Stimulated activated CD4-positive, alpha-beta T cell treated with anti-CD3 and anti-CD28 coated beads, Interleukin-15, amount 100 ng/mL, for 24 hours (primary cell): ENCODE measurements around the gene HDLBP.
"Not testable (repeated sequence)": the region's sequence is repeated elsewhere in the genome, so short reads cannot be mapped to it uniquely, and the experiment has no call there.

ENCODE experiments used
- DNase-seq: peaks from one replicate; pipeline ENCODE4 v3.0.0-alpha.2; 2020

Gene HDLBP

DNA sequence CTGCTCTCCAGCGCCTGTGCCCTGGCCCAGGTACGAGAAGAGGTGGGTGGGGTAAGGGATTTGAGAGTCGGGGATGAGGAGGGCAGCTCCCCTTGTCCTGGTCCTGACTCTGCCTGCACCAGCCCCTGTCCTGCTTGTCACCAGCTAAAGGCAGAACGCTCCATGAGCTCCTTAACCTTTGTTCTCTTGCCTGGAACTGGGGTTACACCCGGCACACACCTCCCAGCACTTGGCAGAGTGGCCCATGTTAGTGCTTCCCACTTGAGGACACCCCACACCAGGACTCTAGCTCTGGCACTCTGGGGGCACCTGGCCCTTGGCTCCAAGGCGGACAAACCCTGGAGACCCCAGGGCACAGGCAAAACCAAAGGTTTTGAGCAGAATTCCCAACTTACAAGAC is 107.8 kb downstream of the HDLBP start:
- no peak for DNase-seq

DNA sequence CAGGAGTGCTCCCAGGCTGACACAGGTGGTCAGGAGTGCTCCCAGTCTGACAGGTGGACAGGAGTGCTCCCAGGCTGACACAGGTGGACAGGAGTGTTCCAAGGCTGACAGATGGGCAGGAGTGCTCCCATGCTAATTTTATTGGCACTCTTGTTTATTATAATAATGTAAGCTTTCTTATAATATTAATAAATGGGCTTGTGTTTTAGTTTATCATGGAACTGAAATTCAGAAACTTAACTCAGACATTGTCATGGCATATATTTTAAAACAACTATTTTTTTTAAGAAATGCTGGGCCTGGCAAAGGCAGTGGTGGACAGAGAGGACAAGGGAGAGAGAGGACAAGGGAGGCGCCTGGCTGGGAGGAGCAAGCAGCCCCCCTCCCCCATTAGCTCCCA is 108.3 kb downstream of the HDLBP start:
- no peak for DNase-seq

DNA sequence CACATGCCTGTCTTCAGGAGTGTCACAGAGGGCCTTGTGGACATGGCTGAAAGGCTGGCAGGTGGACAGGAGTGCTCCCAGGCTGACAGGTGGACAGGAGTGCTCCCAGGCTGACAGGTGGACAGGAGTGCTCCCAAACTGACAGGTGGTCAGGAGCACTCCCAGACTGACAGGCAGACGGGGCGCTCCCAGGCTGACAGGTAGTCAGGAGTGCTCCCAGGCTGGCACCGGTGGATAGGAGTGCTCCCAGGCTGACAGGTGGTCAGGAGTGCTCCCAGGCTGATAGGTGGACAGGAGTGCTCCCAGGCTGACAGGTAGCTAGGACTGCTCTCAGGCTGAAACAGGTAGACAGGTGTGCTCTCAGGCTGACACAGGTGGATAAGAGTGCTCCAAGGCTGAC is 110.4 kb downstream of the HDLBP start:
- DNase-seq = no peak

DNA sequence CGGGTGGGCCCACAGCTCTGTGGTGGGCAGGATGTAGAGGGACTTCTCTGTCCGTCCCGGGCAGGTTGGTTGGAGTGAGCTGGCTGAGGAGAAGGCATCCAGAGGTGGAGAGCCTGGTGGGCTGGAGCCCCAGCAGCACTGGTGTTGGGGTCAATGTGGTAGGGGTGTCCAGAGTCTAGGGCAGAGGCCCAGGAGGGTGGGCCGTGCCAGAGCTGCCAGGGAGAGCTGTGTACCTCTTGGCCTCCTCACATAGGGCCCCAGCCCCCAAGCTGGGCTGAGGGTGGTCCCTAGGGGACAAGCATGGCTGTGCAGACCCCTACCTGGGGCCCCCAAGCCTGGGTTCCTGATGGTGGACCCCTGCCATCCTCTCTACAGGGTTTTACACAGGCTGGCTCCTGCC is 111.0 kb downstream of the HDLBP start:
- no peak for DNase-seq

DNA sequence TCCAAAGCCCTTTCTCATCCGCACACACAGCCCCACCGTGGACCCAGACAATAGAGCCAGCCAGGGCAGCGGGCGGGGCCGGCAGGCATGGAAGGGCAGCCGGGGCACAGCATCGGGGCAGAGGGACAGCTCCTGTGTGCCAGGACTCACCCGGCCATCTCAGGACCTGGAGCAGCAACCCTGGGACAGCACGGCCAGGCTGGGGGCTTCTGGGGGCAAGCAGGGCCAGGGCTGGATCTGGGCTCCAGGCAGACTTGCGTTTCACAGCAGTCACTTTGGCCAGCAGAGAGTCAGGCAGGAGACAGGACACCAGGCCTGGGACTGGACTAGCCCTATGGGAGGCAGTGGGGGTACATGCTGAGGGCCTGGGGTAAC is 111.5 kb downstream of the HDLBP start:
- no peak for DNase-seq

DNA sequence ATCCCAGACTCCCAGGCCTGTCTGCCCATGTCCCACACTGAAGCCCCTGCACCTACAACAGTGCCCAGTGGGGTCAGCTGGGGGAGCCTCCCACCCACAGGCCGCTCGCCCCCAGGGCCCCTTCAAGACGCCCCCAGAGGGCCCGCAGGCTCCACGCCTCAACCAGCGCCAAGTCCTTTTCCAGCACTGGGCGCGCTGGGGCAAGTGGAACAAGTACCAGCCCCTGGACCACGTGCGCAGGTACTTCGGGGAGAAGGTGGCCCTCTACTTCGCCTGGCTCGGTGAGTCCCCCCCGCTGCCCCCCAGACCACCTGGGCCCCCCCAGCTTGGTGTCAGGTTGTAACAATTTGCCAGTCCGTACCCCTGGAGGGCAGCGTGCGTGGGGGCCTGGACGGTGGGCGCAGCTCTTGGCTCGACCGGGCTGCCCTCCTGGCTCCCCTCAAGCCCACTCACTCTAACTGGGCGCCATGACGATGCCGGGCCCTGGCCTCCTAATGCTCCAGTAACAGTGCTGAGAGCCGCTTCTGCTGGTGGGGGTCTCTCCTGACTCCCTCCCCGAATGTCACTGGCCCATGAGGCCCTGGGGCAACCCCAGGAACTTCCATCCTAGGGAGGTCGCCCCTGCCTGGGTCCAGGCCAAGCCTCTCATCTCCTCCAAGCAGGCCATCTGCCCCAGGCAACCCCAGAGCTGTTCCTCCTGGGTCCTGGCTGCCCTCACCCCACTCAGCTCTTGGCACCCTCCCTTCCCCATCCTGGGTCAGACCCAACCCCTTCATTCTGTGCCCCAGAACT is 112.1 kb downstream of the HDLBP start:
- no peak for DNase-seq

GRCh38 chr2:241202681-241203080 is 112.8 kb downstream of the HDLBP start:
- no peak for DNase-seq

DNA sequence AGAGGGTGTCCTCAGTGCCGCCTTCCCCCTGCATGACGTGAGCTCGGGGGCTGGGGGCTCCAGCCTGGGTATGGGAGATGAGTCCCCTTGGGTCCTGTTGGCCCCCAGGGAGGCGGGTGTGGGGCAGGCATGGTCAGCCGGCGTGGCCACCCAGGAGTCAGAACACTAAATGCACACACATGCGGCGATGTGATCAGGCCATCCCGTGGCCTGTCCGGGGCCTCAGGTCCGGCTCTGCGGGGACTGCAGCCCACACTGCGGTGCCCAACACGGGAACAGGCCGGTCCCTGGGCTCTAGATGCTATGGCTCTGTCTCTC is 113.2 kb downstream of the HDLBP start:
- no peak for DNase-seq

DNA sequence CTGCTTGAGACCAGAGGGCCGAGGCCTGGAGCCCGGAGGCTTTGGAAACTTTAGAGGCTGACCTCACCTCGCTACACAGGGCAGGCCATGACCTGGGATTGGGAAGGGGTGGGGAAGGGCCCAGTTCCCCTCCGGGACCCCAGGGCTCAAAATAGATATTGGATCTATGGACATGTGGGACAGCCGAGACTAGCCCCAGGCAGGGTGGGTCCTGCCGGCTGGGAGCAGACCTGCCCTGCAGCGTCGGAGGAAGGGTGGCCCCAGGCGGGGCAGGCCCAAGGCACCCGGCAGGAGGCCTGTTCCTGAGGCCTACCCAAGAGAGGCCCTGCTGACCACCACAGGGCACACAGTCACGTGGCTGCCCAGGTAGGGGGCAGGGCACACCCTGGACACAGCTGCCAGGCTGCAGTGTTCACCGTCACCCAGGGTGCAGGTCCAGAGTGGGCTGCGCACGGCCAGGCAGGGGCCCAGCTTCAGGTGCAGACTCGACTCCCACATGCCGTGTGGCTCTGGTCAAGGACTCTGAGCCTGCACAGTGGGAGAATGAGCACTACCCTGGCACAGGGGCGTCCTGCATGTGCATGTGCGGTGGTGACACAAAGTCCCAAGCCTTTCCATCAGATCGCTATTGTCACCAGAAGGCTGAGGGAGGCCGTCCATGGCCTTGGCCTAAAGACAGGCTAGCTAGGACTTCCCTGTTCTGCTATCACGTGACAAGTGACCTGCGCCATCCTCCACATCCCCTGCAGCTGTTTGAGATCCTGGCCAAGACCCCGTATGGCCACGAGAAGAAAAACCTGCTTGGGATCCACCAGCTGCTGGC is 113.8 kb downstream of the HDLBP start:
- DNase-seq = no peak

DNA sequence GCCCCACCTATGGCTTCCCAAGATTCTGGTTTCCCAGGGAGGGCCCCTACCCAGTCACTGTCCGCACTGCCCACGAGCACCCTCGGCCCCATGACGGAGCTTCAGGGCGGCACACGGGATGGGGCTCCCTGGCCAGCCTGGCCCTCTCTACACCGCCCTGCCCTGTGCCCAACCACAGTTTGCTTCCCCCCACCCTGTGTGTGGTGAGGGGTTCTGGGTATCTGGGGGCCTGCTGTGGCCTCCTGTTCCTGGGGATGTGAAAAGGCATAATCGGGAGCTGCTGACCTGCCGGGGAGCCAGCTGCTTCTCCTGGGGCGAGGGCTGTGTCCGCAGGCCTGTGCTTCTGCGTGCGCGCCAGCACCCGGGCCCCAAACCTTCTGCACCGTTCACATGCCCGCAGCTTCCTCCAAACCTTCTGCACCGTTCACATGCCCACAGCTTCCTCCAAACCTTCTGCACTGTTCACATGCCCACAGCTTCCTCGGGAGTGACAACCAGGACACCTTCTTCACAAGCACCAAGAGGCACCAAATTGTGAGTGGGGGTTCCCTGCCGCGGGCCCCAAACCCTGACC is 114.6 kb downstream of the HDLBP start:
- DNase-seq = no peak

DNA sequence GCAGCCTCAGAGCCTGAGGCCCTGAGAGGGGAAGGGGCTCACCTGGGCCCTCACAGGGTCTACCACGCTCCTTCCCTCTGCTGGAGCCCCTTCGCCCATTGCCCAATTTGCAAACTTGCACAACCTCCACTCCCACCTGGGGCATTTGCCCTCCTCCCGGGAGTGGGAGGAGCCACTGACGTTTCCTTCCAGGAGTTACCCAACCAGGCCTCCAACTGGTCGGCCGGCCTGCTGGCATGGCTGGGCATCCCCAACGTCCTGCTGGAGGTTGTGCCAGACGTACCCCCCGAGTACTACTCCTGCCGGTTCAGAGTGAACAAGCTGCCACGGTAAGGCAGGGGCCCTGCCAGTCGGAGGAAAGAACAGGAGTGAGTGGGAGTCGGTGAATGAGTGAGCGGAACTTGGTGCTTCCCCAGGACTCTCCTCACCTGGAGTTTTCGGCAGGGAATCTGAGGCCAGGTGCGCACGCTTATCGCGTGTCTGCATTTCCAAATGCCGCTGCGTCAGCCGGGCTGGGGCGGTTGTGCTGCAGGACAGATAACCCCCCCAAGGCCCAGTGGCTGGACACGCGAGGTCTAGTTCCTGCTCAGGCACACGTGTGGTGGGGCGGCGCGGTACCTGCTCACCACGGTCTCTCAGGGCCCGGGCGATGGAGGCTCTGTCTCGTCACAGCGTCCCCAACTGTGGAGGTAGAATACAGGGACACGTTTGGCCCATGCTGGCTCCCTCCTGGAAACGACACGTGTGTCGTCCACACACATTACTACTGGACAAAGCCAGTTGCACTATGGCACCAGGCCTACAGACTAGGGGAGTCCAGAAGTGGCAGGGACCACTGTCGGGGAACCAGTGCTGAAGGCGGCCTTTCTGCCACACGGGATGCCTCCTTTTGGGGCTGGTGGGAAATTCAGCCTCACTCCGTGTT is 115.3 kb downstream of the HDLBP start:
- DNase-seq = no peak

DNA sequence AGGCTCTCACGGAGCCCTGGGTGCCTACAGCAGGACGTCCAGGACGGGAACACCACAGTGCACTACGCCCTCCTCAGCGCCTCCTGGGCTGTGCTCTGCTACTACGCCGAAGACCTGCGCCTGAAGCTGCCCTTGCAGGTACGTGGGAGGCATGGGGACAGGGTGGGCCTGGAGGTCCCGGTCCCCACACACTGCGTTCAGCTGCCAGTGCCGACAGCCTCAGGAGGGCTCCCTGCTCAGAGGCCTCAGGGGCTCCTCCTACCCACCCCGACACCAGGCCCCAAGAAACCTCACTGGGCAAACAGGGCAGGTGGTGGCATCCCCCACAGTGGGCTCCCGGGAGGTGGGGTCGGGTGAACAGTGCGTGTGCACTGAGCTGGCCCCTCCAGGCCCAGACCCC is 116.2 kb downstream of the HDLBP start:
- no peak for DNase-seq

GRCh38 chr2:241198381-241199279 is 116.8 kb downstream of the HDLBP start:
- DNase-seq = no peak

DNA sequence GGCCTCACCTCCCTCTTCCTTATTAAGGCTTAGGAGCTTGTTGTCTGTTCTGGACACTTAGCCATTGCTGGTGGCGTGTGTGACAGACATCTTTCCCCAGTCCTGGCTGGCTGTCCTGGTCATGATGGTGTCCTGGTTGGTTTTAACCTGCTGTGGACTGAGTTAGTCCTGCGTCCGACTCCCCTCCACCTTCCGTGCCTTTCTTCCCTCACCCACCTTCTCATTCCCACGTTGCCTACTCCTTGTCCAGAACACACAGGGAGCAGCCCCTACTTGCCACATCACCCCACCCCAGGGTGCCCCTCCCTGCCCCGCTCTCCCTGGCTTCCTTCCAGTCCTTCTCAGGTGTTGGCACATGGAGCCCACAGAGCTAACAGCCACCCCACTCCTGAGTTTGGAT is 117.5 kb downstream of the HDLBP start:
- no peak for DNase-seq

- DNase-seq = not testable (repeated sequence)
Measured at GRCh38 chr2:241197246-241197645, 118.2 kb downstream of the HDLBP start.

DNA sequence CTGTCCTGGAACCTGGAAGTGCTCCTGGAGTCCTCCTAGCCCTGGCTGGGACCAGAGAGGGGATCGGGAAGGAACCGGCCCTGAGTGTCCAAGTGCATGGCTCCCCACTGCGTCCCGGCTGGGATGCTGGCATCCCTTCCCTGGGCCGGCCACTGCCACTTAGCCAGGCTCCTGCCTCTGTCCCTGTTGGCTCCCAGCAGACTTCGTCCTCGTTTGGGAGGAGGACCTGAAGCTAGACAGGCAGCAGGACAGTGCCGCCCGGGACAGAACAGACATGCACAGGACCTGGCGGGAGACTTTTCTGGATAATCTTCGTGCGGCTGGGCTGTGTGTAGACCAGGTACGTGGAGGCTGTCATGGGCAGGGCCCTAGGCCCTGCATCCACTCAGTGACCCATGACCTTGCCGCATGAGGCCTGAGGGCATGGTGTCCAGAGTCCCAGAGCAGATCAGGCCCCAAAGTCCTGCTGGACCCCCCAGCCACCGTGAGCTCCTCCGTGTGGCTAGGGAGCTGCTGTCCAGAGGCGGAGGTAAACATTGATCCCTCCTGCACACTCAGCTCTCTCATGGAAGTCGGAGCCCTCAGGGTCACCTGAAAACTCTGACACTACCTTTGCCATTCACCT is 119.9 kb downstream of the HDLBP start:
- no peak for DNase-seq

DNA sequence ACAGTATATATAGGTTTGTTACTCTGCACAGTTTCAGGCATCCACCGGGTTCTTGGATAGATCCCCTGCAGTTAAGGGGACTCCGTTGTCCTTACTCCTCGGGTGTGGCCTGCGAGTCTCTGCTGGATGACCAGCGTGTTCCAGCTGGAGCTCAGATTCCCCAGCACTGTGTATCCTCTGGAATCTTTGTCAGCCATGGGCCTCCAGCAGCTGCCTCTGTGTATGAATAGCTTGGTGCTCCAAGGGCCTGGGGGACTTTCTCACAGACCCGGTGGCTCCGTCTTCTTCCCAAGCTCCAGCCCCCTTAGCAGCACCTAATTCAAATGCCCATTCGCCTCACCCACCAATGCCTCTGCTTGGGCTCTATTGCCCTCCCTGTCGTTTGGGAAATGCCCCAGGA is 120.7 kb downstream of the HDLBP start:
- DNase-seq = no peak

- no peak for DNase-seq
Measured at GRCh38 chr2:241193271-241193670, 122.2 kb downstream of the HDLBP start.

- no peak for DNase-seq
Measured at GRCh38 chr2:241191081-241191480, 124.4 kb downstream of the HDLBP start.

DNA sequence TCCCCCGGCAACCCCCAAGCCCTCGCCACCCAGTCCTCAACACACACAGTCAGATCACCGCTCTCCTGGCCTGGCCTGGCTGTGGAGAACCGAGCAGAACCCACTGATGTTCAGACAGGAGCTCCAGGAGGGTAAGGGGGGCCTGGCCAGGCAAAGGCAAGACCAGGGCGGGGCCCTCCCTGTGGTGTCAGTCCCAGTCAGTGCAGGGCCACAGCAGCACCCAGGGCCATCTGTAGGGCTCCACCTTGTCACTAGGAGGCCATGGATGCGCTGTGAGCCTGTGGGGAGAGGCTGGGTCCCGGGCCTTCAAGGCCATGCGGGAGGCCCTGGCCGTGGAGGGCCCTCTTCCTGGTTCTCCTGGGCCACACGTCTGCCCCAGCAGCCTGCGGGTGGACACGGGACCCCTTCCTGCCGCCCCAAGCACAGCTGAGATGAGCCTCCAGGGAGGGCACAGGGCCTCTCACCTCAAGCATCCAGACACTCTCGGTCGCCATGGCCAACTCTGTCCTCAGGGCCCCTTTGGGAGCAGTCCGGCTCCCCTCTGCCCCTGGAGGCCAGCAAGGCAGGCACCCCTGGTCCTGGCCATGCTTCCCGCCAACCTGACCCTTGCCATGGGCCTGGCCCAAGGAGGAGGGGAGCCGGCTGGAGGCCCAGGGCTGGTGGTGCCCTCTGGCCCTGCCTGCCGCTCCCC is 125.0 kb downstream of the HDLBP start:
- DNase-seq = no peak

DNA sequence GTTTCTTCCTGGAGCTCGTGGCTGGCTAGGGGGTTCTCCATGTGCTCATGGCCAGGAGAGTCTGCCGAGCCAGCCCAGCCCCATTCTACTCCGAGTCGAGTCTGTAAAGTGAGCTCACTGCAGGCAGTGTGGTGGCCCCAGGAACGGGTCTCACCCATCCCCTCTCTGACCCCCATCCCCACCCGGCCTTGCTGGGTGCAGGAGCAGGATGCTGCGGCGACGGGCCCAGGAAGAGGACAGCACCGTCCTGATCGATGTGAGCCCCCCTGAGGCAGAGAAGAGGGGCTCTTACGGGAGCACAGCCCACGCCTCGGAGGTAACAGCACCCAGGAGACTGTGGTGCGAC is 125.6 kb downstream of the HDLBP start:
- DNase-seq = no peak
